HG03342 (cell line): Measurements from ENCODE around the gene DHRS13.
"Not testable (repeated sequence)": the region's sequence is repeated elsewhere in the genome, so short reads cannot be mapped to it uniquely, and the experiment has no call there.

Experiments used
- ATAC-seq: cut with Tn5 transposase; IDR thresholded peaks from one replicate; pipeline ENCODE4 v1.9.1; 2021; ENCODE audit warnings: mild to moderate bottlenecking, moderate library complexity; ENCODE audit not compliant: unreplicated experiment

The DHRS13 gene

GRCh38 chr17:28904800-28905199 lies 1.9 kb upstream of the DHRS13 start:
- ATAC-seq = no peak

- not testable (repeated sequence) for ATAC-seq
Observed at GRCh38 chr17:28903546-28903841, 615 bp upstream of the DHRS13 start.

GRCh38 chr17:28901866-28902818 lies 737 bp downstream of the DHRS13 start:
- ATAC-seq = peak; percentile 34

- no peak for ATAC-seq
Observed at GRCh38 chr17:28900986-28901726, 1.7 kb downstream of the DHRS13 start.

- no peak for ATAC-seq
Observed at GRCh38 chr17:28899212-28899815, 3.6 kb downstream of the DHRS13 start.

- ATAC-seq = no peak
Observed at GRCh38 chr17:28898527-28898955, 4.3 kb downstream of the DHRS13 start.

GRCh38 chr17:28897769-28898526 lies 4.9 kb downstream of the DHRS13 start:
- ATAC-seq = no peak

DNA sequence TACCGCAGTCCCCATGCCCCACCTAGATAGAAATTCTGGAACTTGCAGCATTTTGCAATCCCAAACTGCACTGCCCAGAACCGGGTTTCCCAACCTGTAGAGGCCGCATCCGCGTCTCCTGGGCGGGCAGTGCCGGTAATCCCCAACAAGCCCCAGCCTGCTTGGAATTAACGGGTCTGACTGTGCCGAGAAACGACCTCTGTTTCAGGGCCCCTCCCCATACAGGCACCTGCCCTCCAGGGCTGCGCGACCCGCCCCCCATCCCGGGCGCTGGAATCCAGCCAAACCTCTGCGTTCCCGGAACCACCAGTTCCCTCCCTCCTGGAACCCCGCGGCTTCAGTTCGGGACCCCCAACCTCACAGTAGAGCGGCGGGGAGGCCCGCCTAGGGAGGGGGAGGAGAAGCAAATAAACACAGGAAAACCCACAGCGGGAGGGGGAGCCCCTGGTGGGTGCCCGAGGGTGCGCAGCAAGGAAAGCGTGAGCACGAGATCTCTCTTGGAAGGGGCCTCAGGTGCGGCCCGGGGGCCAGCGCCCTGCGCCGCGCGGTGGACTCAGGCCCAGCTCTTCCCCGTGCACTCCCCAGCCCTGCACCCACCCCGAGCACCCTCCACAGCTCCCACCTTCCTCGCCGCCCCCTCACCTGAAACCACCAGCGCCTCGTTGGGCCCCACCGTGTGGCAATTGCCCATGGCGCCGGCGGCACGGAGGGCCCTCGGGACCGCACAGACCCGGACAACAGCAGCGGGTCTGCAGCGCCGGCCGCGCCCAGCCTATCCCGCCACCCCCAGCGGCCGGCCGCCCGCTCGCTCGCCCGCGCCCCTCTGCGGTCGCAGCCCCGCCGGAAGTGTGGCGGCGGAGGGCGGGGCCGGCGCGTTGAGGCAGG lies 5.8 kb downstream of the DHRS13 start, which contains the start of gene FLOT2:
FLOT2 (minus strand) TSS at position 850 of the 885 bp plus-strand sequence; CDS start at position 691, 159 bp downstream.
- no peak for ATAC-seq

GRCh38 chr17:28896491-28896883 lies 6.4 kb downstream of the DHRS13 start:
- ATAC-seq = no peak

- ATAC-seq = no peak
Observed at GRCh38 chr17:28895794-28896447, 7.0 kb downstream of the DHRS13 start.

DNA sequence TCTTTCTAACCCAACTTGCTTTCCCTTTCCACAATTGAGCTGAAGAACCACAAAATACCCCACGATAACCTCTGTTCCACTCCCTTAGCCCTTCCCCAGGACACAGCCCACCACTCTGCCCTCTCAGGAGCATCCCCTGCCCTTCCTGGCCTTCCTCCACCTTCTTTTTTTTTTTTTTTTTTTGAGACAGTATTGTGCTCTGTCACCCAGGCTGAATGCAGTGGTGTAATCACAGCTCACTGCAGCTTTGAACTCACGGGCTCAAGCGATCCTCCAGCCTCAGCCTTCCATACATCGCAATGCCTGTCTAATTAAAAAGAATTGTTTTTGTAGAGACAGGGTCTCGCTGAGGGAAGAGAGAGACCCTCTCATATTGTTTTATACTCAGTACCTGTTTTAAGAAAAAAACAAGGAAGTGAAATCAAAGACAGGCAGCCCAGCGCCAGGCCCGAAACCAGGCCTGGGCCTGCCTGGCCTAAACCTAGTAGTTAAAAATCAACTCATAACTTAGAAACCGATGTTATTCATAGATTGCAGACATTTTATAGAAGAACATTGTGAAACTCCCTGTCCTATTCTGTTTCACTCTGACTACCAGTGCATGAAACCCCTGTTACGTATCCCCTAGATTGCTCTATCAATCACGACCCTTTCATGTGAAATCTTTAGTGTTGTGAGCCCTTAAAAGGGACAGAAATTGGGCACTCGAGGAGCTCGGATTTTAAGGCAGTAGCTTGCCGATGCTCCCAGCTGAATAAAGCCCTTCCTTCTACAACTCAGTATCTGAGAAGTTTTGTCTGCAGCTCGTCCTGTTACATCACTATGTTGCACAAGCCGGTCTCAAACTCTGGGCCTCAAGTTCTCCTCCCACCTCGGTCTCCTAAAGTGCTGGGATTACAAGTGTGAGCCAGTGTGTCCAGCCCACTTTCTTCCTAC lies 9.4 kb downstream of the DHRS13 start:
- not testable (repeated sequence) for ATAC-seq

DNA sequence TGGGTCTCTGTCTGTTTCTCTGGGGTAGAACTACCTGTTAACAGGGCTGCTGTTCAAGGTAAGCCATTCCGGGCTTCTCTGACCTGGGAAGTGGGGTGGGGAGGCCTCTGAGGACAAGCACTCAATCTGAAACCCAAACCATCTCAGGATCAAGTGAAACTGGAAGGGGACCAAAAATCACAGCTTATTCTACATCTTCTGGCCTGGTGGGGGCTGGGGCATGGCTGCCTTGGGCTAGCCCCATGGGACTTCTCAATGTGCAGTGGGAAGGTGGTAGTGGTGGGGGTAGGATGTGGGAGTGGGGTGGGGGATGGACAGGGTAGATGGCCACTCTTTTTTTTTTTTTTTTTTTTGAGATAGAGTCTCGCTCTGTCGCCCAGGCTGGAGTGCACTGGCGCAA lies 10.9 kb downstream of the DHRS13 start:
- ATAC-seq = no peak

GRCh38 chr17:28891201-28891600 lies 11.7 kb downstream of the DHRS13 start:
- ATAC-seq = no peak

GRCh38 chr17:28889996-28890395 lies 12.9 kb downstream of the DHRS13 start:
- ATAC-seq = no peak

DNA sequence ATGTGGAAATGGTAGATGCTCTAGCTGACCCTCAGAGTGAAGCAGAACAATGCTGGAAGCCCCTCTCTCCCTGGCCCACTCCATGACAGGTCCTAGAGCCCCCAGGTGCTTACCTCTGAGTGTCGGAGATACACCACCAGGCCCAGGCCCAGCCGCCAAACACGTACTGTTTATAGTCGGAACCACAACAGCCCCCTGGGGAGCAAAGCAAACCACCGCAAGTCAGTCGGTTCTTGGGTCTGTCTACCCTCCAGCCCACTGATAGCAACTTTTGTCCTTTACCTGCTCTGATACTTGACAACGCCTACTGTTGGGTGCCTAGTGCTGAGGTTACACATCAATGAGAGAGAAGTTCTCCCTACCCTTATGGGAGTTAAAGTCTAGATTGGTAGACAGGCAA lies 14.0 kb downstream of the DHRS13 start:
- no peak for ATAC-seq

- no peak for ATAC-seq
Observed at GRCh38 chr17:28887871-28888471, 14.9 kb downstream of the DHRS13 start.

- no peak for ATAC-seq
Observed at GRCh38 chr17:28885951-28886350, 16.9 kb downstream of the DHRS13 start.

- ATAC-seq = no peak
Observed at GRCh38 chr17:28885363-28885762, 17.5 kb downstream of the DHRS13 start.
